Loucy (cell line): ENCODE measurements around the gene SLC4A4.

ENCODE experiments used
- H2AFZ ChIP-seq: fragments of 200-600 bp; sonication (generic); 2 replicates; pipeline ENCODE4 v1.6.0; 2016; ENCODE audit warnings: antibody characterized with exemption, mild to moderate bottlenecking, low read length, moderate library complexity
- H3F3A ChIP-seq: fragments of 200-600 bp; 2 replicates; pipeline ENCODE4 v1.6.0; 2016; ENCODE audit warnings: antibody characterized with exemption, low read depth, mild to moderate bottlenecking
- H3K27me3 ChIP-seq: fragments of 200-600 bp; sonication (generic); 2 replicates; pipeline ENCODE4 v1.6.1; 2014; ENCODE audit warnings: low read length, mild to moderate bottlenecking; ENCODE audit not compliant: insufficient read depth, poor library complexity, severe bottlenecking
- H3K36me3 ChIP-seq: fragments of 200-600 bp; sonication (generic); 2 replicates; pipeline ENCODE4 v1.6.1; 2016; ENCODE audit warnings: low read length; ENCODE audit not compliant: insufficient read depth
- H3K4me1 ChIP-seq: fragments of 200-600 bp; sonication (generic); 2 replicates; pipeline ENCODE4 v1.5.1; 2014; ENCODE audit warnings: low read length, mild to moderate bottlenecking; ENCODE audit not compliant: insufficient read depth, poor library complexity, severe bottlenecking
- H3K4me2 ChIP-seq: fragments of 200-600 bp; sonication (generic); 2 replicates; pipeline ENCODE4 v1.6.0; 2014; ENCODE audit warnings: antibody characterized with exemption, low read length, low read depth, mild to moderate bottlenecking; ENCODE audit not compliant: poor library complexity, severe bottlenecking
- H3K4me3 ChIP-seq: fragments of 200-600 bp; sonication (generic); 2 replicates; pipeline ENCODE4 v1.5.1; 2014; ENCODE audit warnings: low read length, mild to moderate bottlenecking, mixed read lengths; ENCODE audit not compliant: poor library complexity, severe bottlenecking
- H3K79me2 ChIP-seq: fragments of 200-600 bp; sonication (generic); 2 replicates; pipeline ENCODE4 v1.6.1; 2014; ENCODE audit warnings: low read length; ENCODE audit not compliant: insufficient read depth
- H3K9ac ChIP-seq: fragments of 200-600 bp; sonication (generic); 2 replicates; pipeline ENCODE4 v1.6.0; 2014; ENCODE audit warnings: mild to moderate bottlenecking, low read depth, low read length, moderate library complexity; ENCODE audit not compliant: poor library complexity, severe bottlenecking
- H3K9me2 ChIP-seq: fragments of 200-600 bp; sonication (generic); replicated peaks from 2 replicates; pipeline ENCODE4 v1.6.1; 2016; ENCODE audit warnings: low read depth, low read length, mixed read lengths
- H3K9me3 ChIP-seq: fragments of 200-600 bp; sonication (generic); 2 replicates; pipeline ENCODE4 v1.6.1; 2014; ENCODE audit warnings: mild to moderate bottlenecking, antibody characterized with exemption, low read length, low read depth; ENCODE audit not compliant: insufficient read depth
- H4K20me1 ChIP-seq: fragments of 200-600 bp; sonication (generic); 2 replicates; pipeline ENCODE4 v1.6.0; 2014; ENCODE audit warnings: antibody characterized with exemption, low read length, mild to moderate bottlenecking; ENCODE audit not compliant: insufficient read depth, poor library complexity, severe bottlenecking
- EZH2phosphoT487 ChIP-seq: fragments of 200-600 bp; IDR thresholded peaks from 2 replicates; pipeline ENCODE4 v1.6.1; 2018; ENCODE audit warnings: antibody characterized with exemption, mild to moderate bottlenecking, moderate library complexity, borderline replicate concordance
- TF ChIP-seq, protein P1 (sequence below): fragments of 200-600 bp; sonication (generic); conservative IDR thresholded peaks from 2 replicates; pipeline ENCODE4 v1.5.1; 2014; ENCODE audit warnings: mild to moderate bottlenecking, antibody characterized with exemption, low read length

Gene SLC4A4

GRCh38 chr4:71616168-71616811 lies 277.5 kb downstream of the SLC4A4 start:
- Histone ChIP-seq H3K9me3 (no peaks in the 10 kb centered on the region), H3K4me2 (no peak overlapping the region), H3K27me3 (no peaks in the 10 kb centered on the region), H3K4me3 (no peak overlapping the region), H3K4me1 (no peaks in the 10 kb centered on the region), H3F3A (no peaks in the 10 kb centered on the region), H3K9me2 (no peaks in the 10 kb centered on the region), H3K79me2 (no peaks in the 10 kb centered on the region), H3K36me3 (no peaks in the 10 kb centered on the region), H2AFZ (no peak overlapping the region), H4K20me1 (no peaks in the 10 kb centered on the region), H3K9ac (no peak overlapping the region)
- TF ChIP-seq, protein P1, sequence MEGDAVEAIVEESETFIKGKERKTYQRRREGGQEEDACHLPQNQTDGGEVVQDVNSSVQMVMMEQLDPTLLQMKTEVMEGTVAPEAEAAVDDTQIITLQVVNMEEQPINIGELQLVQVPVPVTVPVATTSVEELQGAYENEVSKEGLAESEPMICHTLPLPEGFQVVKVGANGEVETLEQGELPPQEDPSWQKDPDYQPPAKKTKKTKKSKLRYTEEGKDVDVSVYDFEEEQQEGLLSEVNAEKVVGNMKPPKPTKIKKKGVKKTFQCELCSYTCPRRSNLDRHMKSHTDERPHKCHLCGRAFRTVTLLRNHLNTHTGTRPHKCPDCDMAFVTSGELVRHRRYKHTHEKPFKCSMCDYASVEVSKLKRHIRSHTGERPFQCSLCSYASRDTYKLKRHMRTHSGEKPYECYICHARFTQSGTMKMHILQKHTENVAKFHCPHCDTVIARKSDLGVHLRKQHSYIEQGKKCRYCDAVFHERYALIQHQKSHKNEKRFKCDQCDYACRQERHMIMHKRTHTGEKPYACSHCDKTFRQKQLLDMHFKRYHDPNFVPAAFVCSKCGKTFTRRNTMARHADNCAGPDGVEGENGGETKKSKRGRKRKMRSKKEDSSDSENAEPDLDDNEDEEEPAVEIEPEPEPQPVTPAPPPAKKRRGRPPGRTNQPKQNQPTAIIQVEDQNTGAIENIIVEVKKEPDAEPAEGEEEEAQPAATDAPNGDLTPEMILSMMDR, result no peak
- TF ChIP-seq EZH2phosphoT487, result no peak
